B cell (primary cell): ENCODE results near the gene PNKD. TPM values are rescaled to one million over a fixed set of nuclear protein-coding genes. Genes with fewer than 3 reads are reported as not detected.

Experiments
- ATAC-seq: fragments of 200-7000 bp; cut with Tn5 transposase; one replicate; pipeline ENCODE4 v1.10.0; 2021; ENCODE audit warnings: low read depth, mild to moderate bottlenecking, moderate number of reproducible peaks, moderate library complexity
- CTCF ChIA-PET: fragments of 350-600 bp; sonication (Branson Sonifier 250); formaldehyde crosslinking; loops from one replicate; lab custom pipeline; 2021; ENCODE audit warnings: antibody characterized with exemption, inconsistent platforms; lab: Charles Lee
- POLR2A ChIA-PET: fragments of 350-600 bp; sonication (Branson Sonifier 250); formaldehyde crosslinking; loops from one replicate; lab custom pipeline; 2021; ENCODE audit warnings: antibody characterized with exemption; lab: Charles Lee
- DNase-seq: peaks from one replicate; pipeline ENCODE4 v3.0.0; 2013
- H2AFZ ChIP-seq: 2 replicates; pipeline ENCODE4 v1.6.1; 2012; ENCODE audit warnings: mild to moderate bottlenecking, low read depth, low read length; ENCODE audit not compliant: insufficient read depth, poor library complexity, severe bottlenecking
- H3K27ac ChIP-seq, 2 donors: 1 replicate in 1 of 2; 2 replicates in 1 of 2; pipeline ENCODE4 v1.5.1; 2012 to 2013; ENCODE audit warnings: low read length in 2 of 2, mild to moderate bottlenecking in 2 of 2, moderate library complexity in 1 of 2
- H3K27me3 ChIP-seq, 4 experiments: fragments of 200-600 bp in 1 of 4; sonication (generic) in 1 of 4; replicated peaks in 1 of 4; 1 replicate in 2 of 4; 2 replicates in 2 of 4; pipeline versions ENCODE4 v1.6.1 to v1.7.0; 2013 to 2016; ENCODE audit warnings: low read length in 3 of 4, mild to moderate bottlenecking in 2 of 4, mixed read lengths in 1 of 4, moderate library complexity in 1 of 4; ENCODE audit not compliant: insufficient read depth in 4 of 4, control insufficient read depth in 3 of 4; ENCODE audit errors: control extremely low read depth in 1 of 4
- H3K36me3 ChIP-seq, 2 experiments: replicated peaks in 1 of 2; 1 replicate in 1 of 2; 2 replicates in 1 of 2; pipeline versions ENCODE4 v1.6.1 to v1.7.1; 2013; ENCODE audit warnings: low read length in 1 of 2; ENCODE audit not compliant: insufficient read depth in 2 of 2, control insufficient read depth in 1 of 2; ENCODE audit errors: control extremely low read depth in 1 of 2, extremely low read depth in 1 of 2
- H3K4me1 ChIP-seq, 2 donors: fragments of 200-600 bp in 1 of 2; sonication (generic) in 1 of 2; 1 replicate in 1 of 2; 2 replicates in 1 of 2; pipeline versions ENCODE4 v1.5.1 to v1.6.1; 2013 to 2017; ENCODE audit warnings: low read length in 2 of 2; ENCODE audit not compliant: control insufficient read depth in 2 of 2, insufficient read depth in 2 of 2
- H3K4me2 ChIP-seq: replicated peaks from 2 replicates; pipeline ENCODE3; 2012; ENCODE audit warnings: mild to moderate bottlenecking, low read depth, low read length; ENCODE audit not compliant: poor library complexity, severe bottlenecking
- H3K4me3 ChIP-seq, 5 experiments: fragments of 200-600 bp in 1 of 5; sonication (generic) in 1 of 5; 1 replicate in 3 of 5; 2 replicates in 2 of 5; pipeline versions ENCODE4 v1.5.1 to v1.7.0; 2011 to 2016; ENCODE audit warnings: low read length in 4 of 5, mild to moderate bottlenecking in 4 of 5, low read depth in 2 of 5, control low read depth in 1 of 5, moderate library complexity in 1 of 5; ENCODE audit not compliant: insufficient read depth in 1 of 5; ENCODE audit errors: control extremely low read depth in 1 of 5, extremely low read depth in 1 of 5
- H3K79me2 ChIP-seq: fragments of 200-600 bp; sonication (generic); one replicate; pipeline ENCODE4 v1.6.0; 2016; ENCODE audit warnings: low read length; ENCODE audit not compliant: control insufficient read depth, insufficient read depth
- H3K9ac ChIP-seq: fragments of 200-600 bp; sonication (generic); 2 replicates; pipeline ENCODE4 v1.6.1; 2017; ENCODE audit warnings: mild to moderate bottlenecking, low read length, moderate library complexity
- H3K9me3 ChIP-seq, 3 donors: one replicate each; pipeline versions ENCODE4 v1.6.1 to v1.7.1; 2013; ENCODE audit warnings: low read length in 2 of 3; ENCODE audit not compliant: control insufficient read depth in 2 of 3, insufficient read depth in 1 of 3; ENCODE audit errors: control extremely low read depth in 1 of 3
- H4K20me1 ChIP-seq: 2 replicates; pipeline ENCODE4 v1.6.0; 2012; ENCODE audit warnings: mild to moderate bottlenecking, low read length; ENCODE audit not compliant: insufficient read depth, control insufficient read depth, poor library complexity, severe bottlenecking
- H3K27ac Mint-ChIP-seq: one replicate; pipeline ENCODE4 v1.8.0; 2021; ENCODE audit warnings: mixed read lengths
- H3K27me3 Mint-ChIP-seq: one replicate; pipeline ENCODE4 v1.8.0; 2021; ENCODE audit warnings: mixed read lengths
- H3K4me1 Mint-ChIP-seq: one replicate; pipeline ENCODE4 v1.8.0; 2021; ENCODE audit warnings: mixed read lengths
- H3K4me3 Mint-ChIP-seq: one replicate; pipeline ENCODE4 v1.8.0; 2021; ENCODE audit warnings: mixed read lengths
- H3K9me3 Mint-ChIP-seq: one replicate; pipeline ENCODE4 v1.8.0; 2022; ENCODE audit warnings: mixed read lengths; ENCODE audit not compliant: insufficient read depth
- EZH2 ChIP-seq: IDR thresholded peaks from 2 replicates; pipeline ENCODE4 v1.6.1; 2012; ENCODE audit warnings: borderline replicate concordance, low read depth, mild to moderate bottlenecking, moderate library complexity, low read length; ENCODE audit not compliant: insufficient read depth, poor library complexity, severe bottlenecking
- WGBS: methylation state at CpG from one replicate; pipeline ENCODE4 v1.1.5; 2013; ENCODE audit warnings: missing lambda C conversion rate; ENCODE audit not compliant: insufficient coverage; 5-methylcytosine and 5-hydroxymethylcytosine counted together
- intact Hi-C: fragments of 100-400 bp; cut with micrococcal nuclease; formaldehyde crosslinking; loops from one replicate; pipeline ENCODE4 v1.10.0; 2022
- polyA plus RNA-seq: library from polyadenylated mRNA; depleted of rRNA; stranded (reverse); fragments of >200 nt; gene quantifications from 2 replicates; pipeline ENCODE4 v1.2.3, GENCODE V29; 2012
- total RNA-seq, 2 donors: library from RNA; stranded (reverse); fragments of 120-200 nt in 1 of 2; gene quantifications; 1 replicate in 1 of 2; 2 replicates in 1 of 2; pipeline versions ENCODE4 v1.2.3 to v1.2.4, GENCODE V29; 2013 to 2022
- TF ChIP-seq, protein P1 (sequence below): fragments of 200-600 bp; IDR thresholded peaks from one replicate; pipeline ENCODE4 v1.8.0; 2022; ENCODE audit warnings: antibody characterized with exemption, mild to moderate bottlenecking

Gene PNKD
- total and polyA plus RNA-seq, 2 donors (not counting 1 experiment from before 2014, with no cell fraction given): 29.7 to 55.8 TPM

DNA sequence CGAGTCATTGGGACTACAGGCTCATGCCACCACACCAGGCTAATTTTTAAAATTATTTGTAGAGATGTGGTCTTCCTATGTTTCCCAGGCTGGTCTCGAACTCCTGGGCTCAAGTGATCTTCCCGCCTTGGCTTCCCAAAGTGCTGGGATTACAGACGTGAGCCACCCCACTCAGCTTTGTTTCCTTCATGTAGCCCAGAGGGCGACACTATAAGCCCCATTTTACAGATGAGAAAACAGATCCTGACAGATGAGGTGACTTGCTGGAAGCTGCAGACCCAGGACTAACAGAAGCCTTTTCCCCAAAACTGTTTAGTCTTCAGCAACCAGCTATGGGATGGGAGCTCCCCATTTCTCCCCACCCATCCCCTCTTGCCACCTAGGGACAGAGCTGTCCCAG is 122.1 kb downstream of the PNKD start:
- DNase-seq: no peak
- peaks cover 0 to 17% (median 0%) of the 10 kb centered on the region in 3 donors for H3K9me3 ChIP-seq
- POLR2A ChIA-PET: no interaction called here
- H3K36me3 ChIP-seq: no peaks in the 10 kb centered on the region
- H3K27me3 Mint-ChIP-seq: no peaks in the 10 kb centered on the region
- no peaks in the 10 kb centered on the region for H4K20me1 ChIP-seq
- no peak overlapping the region for H3K9ac ChIP-seq
- peaks cover 0 to 7% (median 0%) of the 10 kb centered on the region in 4 experiments for H3K27me3 ChIP-seq
- intact Hi-C loops: no loop called here
- H3K27ac ChIP-seq: no peak overlapping the region
- no peak for ATAC-seq
- H3K79me2 ChIP-seq: no peaks in the 10 kb centered on the region
- peaks cover 23 to 45% of the 10 kb centered on the region in 2 donors for H3K4me1 ChIP-seq
- TF ChIP-seq EZH2: no peak
- TF ChIP-seq, protein P1, sequence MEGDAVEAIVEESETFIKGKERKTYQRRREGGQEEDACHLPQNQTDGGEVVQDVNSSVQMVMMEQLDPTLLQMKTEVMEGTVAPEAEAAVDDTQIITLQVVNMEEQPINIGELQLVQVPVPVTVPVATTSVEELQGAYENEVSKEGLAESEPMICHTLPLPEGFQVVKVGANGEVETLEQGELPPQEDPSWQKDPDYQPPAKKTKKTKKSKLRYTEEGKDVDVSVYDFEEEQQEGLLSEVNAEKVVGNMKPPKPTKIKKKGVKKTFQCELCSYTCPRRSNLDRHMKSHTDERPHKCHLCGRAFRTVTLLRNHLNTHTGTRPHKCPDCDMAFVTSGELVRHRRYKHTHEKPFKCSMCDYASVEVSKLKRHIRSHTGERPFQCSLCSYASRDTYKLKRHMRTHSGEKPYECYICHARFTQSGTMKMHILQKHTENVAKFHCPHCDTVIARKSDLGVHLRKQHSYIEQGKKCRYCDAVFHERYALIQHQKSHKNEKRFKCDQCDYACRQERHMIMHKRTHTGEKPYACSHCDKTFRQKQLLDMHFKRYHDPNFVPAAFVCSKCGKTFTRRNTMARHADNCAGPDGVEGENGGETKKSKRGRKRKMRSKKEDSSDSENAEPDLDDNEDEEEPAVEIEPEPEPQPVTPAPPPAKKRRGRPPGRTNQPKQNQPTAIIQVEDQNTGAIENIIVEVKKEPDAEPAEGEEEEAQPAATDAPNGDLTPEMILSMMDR: no peak
- CTCF ChIA-PET: interaction anchor here (1.0 to 6.8 kb wide), 8 partner anchors 15 to 167 kb away, joined by 3 to 77 read pairs (median 6); partner anchors contain the start of genes AAMP, CATIP and PNKD
- H3K27ac Mint-ChIP-seq: peak overlapping the region; percentile 20
- no peak overlapping the region for H3K4me3 ChIP-seq
- no peaks in the 10 kb centered on the region for H3K9me3 Mint-ChIP-seq
- H3K4me1 Mint-ChIP-seq: peaks cover 36% of the 10 kb centered on the region
- H2AFZ ChIP-seq: peak overlapping the region; percentile 27
- H3K4me2 ChIP-seq: no peak overlapping the region
- H3K4me3 Mint-ChIP-seq: no peak overlapping the region
- WGBS: 85% methylated on average over 4 of the region's 5 CpGs

DNA sequence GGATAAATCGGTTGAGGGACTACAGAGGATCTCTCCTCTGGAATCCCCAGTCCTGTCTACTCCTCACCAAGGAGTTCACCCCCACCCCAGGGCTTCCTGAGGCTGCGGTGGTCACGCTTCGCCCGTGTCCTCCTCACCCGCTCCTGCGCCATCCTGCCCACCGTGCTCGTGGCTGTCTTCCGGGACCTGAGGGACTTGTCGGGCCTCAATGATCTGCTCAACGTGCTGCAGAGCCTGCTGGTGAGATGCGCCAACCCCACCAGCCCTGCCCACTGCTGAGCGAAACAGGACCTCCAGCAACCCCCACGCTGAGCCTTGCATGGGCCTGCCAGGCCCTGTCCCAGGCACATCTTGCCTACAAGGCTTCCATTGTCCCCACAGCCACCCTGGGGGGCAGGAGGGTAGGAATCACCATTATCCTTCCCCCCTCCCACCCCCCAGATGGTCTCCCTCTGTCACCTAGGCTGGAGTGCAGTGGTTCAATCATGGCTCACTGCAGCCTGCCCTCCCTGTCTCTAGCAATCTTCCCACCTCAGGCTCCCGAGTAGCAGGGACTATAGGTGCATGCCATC is 122.7 kb downstream of the PNKD start:
- intact Hi-C loops: no loop called here
- DNase-seq (no peak), ATAC-seq (no peak)
- POLR2A ChIA-PET: no interaction called here
- Mint-ChIP-seq H3K4me3 (no peak overlapping the region), H3K4me1 (peaks cover 39% of the 10 kb centered on the region), H3K27ac (peak overlapping the region; percentile 37), H3K9me3 (no peaks in the 10 kb centered on the region), H3K27me3 (no peaks in the 10 kb centered on the region)
- Histone ChIP-seq H2AFZ (peak overlapping the region; percentile 27), H3K27me3 (peaks cover 0 to 5% (median 0%) of the 10 kb centered on the region in 4 experiments), H3K9ac (no peak overlapping the region), H3K4me1 (peaks cover 25 to 46% of the 10 kb centered on the region in 2 donors), H3K9me3 (peaks cover 0 to 16% (median 0%) of the 10 kb centered on the region in 3 donors), H3K36me3 (no peaks in the 10 kb centered on the region), H3K4me3 (no peak overlapping the region), H3K27ac (no peak overlapping the region), H4K20me1 (no peaks in the 10 kb centered on the region), H3K79me2 (no peaks in the 10 kb centered on the region), H3K4me2 (no peak overlapping the region)
- WGBS: 35% methylated on average over 15 of the region's 16 CpGs
- CTCF ChIA-PET: interaction anchor here (0.6 to 6.8 kb wide), 12 partner anchors 16 to 167 kb away, joined by 3 to 77 read pairs (median 6); partner anchors contain the start of genes AAMP, CATIP and PNKD
- TF ChIP-seq, protein P1: no peak
- TF ChIP-seq EZH2: no peak
